ENCODE results near the gene PUM1. TPM values are rescaled to one million over a fixed set of nuclear protein-coding genes. Genes with fewer than 3 reads are reported as not detected.
"Not testable (repeated sequence)": the region's sequence is repeated elsewhere in the genome, so short reads cannot be mapped to it uniquely, and the experiment has no call there.

The PUM1 gene
- total and polyA plus RNA-seq, 2 donors (not counting 1 experiment from before 2014, with no cell fraction given), result 59.3 to 70.5 TPM

GRCh38 chr1:30950053-30950452 is 115.5 kb downstream of the PUM1 start:
- no peak for TF ChIP-seq CTCF (conservative IDR thresholded peaks at IDR 0.05 in 1 of 2, IDR thresholded peaks at IDR 0.05 in 1 of 2; ENCODE audit: low read depth in 1 of 2, low read length in 2 of 2)
- TF ChIP-seq EZH2 (IDR thresholded peaks at IDR 0.05; ENCODE audit: low read length, missing control alignments), result no peak
- Histone ChIP-seq H3K4me2 (ENCODE audit: extremely low read depth, insufficient read depth, low read length) (no peak overlapping the region), H4K20me1 (ENCODE audit: control insufficient read depth, extremely low read depth, insufficient read depth, low read length) (no peaks in the 10 kb centered on the region), H3K27ac (ENCODE audit: insufficient read depth, low read length) (no peak overlapping the region), H2AFZ (ENCODE audit: low read length) (no peak overlapping the region), H3K36me3 (ENCODE audit: control insufficient read depth, insufficient read depth, low read length) (peaks cover 16% of the 10 kb centered on the region), H3K9ac (ENCODE audit: insufficient read depth, low read length) (no peak overlapping the region), H3K4me3 (replicated peaks in 1 of 4; ENCODE audit: control extremely low read depth in 1 of 4, insufficient read depth in 1 of 4, low read depth in 3 of 4, low read length in 4 of 4) (no peak overlapping the region), H3K27me3 (ENCODE audit: control insufficient read depth, insufficient read depth, low read length) (no peaks in the 10 kb centered on the region), H3K79me2 (ENCODE audit: control insufficient read depth, insufficient read depth, low read length) (peaks cover 2% of the 10 kb centered on the region), H3K9me3 (ENCODE audit: control insufficient read depth, insufficient read depth, low read depth, low read length) (no peaks in the 10 kb centered on the region), H3K4me1 (ENCODE audit: control insufficient read depth, extremely low read depth, insufficient read depth, low read length) (no peaks in the 10 kb centered on the region)
- DNase-seq (ENCODE audit: low read depth in 2 of 2), result no peak

GRCh38 chr1:30949487-30949838 is 116.1 kb downstream of the PUM1 start:
- not testable (repeated sequence) for H3K4me2 ChIP-seq (ENCODE audit: extremely low read depth, insufficient read depth, low read length); H3K27ac ChIP-seq (ENCODE audit: insufficient read depth, low read length); H3K4me1 ChIP-seq (ENCODE audit: control insufficient read depth, extremely low read depth, insufficient read depth, low read length); H3K4me3 ChIP-seq (replicated peaks in 1 of 4; ENCODE audit: control extremely low read depth in 1 of 4, insufficient read depth in 1 of 4, low read depth in 3 of 4, low read length in 4 of 4); H2AFZ ChIP-seq (ENCODE audit: low read length); H4K20me1 ChIP-seq (ENCODE audit: control insufficient read depth, extremely low read depth, insufficient read depth, low read length); H3K9me3 ChIP-seq (ENCODE audit: control insufficient read depth, insufficient read depth, low read depth, low read length); DNase-seq (ENCODE audit: low read depth in 2 of 2); H3K79me2 ChIP-seq (ENCODE audit: control insufficient read depth, insufficient read depth, low read length); H3K27me3 ChIP-seq (ENCODE audit: control insufficient read depth, insufficient read depth, low read length); H3K9ac ChIP-seq (ENCODE audit: insufficient read depth, low read length)
- H3K36me3 ChIP-seq (ENCODE audit: control insufficient read depth, insufficient read depth, low read length), result peaks cover 19% of the 10 kb centered on the region

- DNase-seq (ENCODE audit: low read depth in 2 of 2), result peak in 1 of 2 donors; percentile 78
- not testable (repeated sequence) for H3K4me3 ChIP-seq (replicated peaks in 1 of 4; ENCODE audit: control extremely low read depth in 1 of 4, insufficient read depth in 1 of 4, low read depth in 3 of 4, low read length in 4 of 4); H4K20me1 ChIP-seq (ENCODE audit: control insufficient read depth, extremely low read depth, insufficient read depth, low read length); H3K4me1 ChIP-seq (ENCODE audit: control insufficient read depth, extremely low read depth, insufficient read depth, low read length); H3K79me2 ChIP-seq (ENCODE audit: control insufficient read depth, insufficient read depth, low read length); H2AFZ ChIP-seq (ENCODE audit: low read length); H3K4me2 ChIP-seq (ENCODE audit: extremely low read depth, insufficient read depth, low read length); H3K9ac ChIP-seq (ENCODE audit: insufficient read depth, low read length); H3K27ac ChIP-seq (ENCODE audit: insufficient read depth, low read length); H3K9me3 ChIP-seq (ENCODE audit: control insufficient read depth, insufficient read depth, low read depth, low read length); H3K27me3 ChIP-seq (ENCODE audit: control insufficient read depth, insufficient read depth, low read length)
- peaks cover 19% of the 10 kb centered on the region for H3K36me3 ChIP-seq (ENCODE audit: control insufficient read depth, insufficient read depth, low read length)
Measured at GRCh38 chr1:30948813-30949486, 116.6 kb downstream of the PUM1 start.

- Histone ChIP-seq H3K27me3 (ENCODE audit: control insufficient read depth, insufficient read depth, low read length) (no peaks in the 10 kb centered on the region), H3K9me3 (ENCODE audit: control insufficient read depth, insufficient read depth, low read depth, low read length) (no peaks in the 10 kb centered on the region), H3K79me2 (ENCODE audit: control insufficient read depth, insufficient read depth, low read length) (no peaks in the 10 kb centered on the region), H3K9ac (ENCODE audit: insufficient read depth, low read length) (no peak overlapping the region), H3K4me2 (ENCODE audit: extremely low read depth, insufficient read depth, low read length) (no peak overlapping the region), H4K20me1 (ENCODE audit: control insufficient read depth, extremely low read depth, insufficient read depth, low read length) (no peaks in the 10 kb centered on the region), H2AFZ (ENCODE audit: low read length) (no peak overlapping the region), H3K4me1 (ENCODE audit: control insufficient read depth, extremely low read depth, insufficient read depth, low read length) (no peaks in the 10 kb centered on the region), H3K27ac (ENCODE audit: insufficient read depth, low read length) (no peak overlapping the region), H3K36me3 (ENCODE audit: control insufficient read depth, insufficient read depth, low read length) (peaks cover 16% of the 10 kb centered on the region), H3K4me3 (replicated peaks in 1 of 4; ENCODE audit: control extremely low read depth in 1 of 4, insufficient read depth in 1 of 4, low read depth in 3 of 4, low read length in 4 of 4) (no peak overlapping the region)
- no peak for DNase-seq (ENCODE audit: low read depth in 2 of 2)
- TF ChIP-seq CTCF (conservative IDR thresholded peaks at IDR 0.05 in 1 of 2, IDR thresholded peaks at IDR 0.05 in 1 of 2; ENCODE audit: low read depth in 1 of 2, low read length in 2 of 2) (no peak), EZH2 (IDR thresholded peaks at IDR 0.05; ENCODE audit: low read length, missing control alignments) (no peak)
Measured at GRCh38 chr1:30948278-30948677, 117.2 kb downstream of the PUM1 start.
